Activated effector memory CD4-positive, alpha-beta T cell treated with Interleukin-2 at 50 U/mL for 16 hours (primary cell): ENCODE results near the gene MRPL45.

ENCODE experiments used
- DNase-seq: peaks from one replicate; pipeline ENCODE4 v3.0.0-alpha.2; 2020

Gene MRPL45

DNA sequence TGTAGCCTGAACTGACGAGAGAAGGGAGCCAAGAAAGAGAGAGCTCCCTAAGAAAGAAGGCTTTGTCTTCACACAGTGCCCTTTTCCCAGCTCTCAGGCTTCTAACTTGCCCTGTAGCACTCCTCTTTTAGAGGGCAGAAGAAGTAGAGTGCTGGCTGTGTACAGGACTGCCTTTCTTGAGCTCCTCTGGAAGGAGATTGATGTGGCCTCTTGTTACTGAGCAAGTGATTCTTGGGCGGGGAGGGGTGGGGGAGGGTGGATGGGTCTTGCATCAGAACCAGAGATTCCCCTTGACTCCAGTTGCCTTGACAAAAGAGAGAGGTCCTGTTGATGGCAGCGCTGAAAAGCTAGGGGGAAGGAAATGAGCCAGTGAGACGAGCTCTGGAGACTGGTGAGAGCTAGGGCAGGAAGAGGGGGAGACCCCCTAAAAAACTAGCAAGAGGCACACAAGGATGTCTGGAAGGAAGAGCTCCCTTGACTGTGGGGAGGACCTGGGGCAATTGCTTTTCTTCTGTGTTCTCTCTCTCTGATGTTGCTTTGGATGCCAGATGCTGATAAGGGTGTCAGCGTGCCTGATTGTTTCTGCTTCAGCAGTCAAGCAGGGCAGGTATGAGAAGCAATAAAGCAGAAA is 28.4 kb downstream of the MRPL45 start:
- no peak for DNase-seq

GRCh38 chr17:38326996-38327792 is 30.2 kb downstream of the MRPL45 start:
- no peak for DNase-seq

DNA sequence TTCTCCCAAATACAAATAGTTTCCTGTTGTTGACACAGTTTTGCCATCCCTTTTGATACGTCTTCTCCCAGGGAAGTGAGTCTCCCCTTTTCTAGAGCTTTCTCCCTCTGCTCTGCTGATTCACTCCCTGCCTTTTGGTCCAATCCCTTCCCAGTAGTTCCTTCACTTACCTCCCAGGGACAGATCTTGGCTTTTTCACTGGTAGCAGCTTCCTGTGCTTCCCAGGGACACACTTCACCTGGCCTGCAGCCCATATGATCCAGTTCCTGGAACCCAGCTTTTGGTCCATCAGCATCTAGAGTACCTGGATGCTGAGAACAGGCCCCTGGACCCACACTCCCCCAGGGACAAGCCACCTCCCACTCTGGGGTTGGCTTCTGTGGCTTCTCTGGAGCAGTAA is 31.0 kb downstream of the MRPL45 start:
- no peak for DNase-seq

DNA sequence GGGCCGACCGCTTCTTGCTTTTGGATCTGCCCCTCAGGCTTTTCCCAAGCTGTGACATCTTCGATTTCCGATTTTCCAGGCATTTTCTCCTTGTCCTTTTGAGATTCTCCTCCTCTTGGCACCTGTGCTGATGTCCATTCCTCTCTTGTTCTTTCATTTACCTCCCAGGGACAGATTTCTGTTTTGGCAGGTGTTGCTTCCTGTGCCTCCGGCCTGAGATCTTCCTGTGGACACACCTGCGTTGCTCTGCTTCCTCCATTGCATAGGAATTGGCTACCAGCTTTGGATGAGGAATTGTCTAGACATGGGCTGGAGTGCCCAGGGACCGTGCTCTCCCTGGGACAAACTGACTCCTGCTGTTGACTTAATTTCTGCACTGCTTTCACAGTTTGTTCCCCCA is 31.7 kb downstream of the MRPL45 start:
- DNase-seq, result no peak

DNA sequence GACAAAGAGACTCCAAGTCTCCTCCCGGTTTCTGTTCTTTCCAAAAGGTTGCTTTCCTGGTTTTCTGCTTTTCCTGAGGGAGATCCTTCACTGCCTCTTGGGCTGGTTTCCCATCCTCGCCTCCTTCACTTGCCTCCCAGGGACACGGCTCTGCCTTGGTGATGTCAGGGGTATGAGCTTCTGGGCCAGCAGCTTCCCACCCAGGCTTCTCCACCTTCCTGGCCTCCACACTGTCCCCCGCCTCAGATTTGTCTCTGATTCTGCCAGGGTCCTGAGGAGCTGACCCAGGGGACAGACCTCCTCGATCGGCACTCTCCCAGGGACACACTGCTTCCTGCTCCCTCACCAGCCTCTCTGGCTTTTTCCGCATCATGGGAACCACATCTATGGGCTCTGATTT is 32.3 kb downstream of the MRPL45 start:
- no peak for DNase-seq

DNA sequence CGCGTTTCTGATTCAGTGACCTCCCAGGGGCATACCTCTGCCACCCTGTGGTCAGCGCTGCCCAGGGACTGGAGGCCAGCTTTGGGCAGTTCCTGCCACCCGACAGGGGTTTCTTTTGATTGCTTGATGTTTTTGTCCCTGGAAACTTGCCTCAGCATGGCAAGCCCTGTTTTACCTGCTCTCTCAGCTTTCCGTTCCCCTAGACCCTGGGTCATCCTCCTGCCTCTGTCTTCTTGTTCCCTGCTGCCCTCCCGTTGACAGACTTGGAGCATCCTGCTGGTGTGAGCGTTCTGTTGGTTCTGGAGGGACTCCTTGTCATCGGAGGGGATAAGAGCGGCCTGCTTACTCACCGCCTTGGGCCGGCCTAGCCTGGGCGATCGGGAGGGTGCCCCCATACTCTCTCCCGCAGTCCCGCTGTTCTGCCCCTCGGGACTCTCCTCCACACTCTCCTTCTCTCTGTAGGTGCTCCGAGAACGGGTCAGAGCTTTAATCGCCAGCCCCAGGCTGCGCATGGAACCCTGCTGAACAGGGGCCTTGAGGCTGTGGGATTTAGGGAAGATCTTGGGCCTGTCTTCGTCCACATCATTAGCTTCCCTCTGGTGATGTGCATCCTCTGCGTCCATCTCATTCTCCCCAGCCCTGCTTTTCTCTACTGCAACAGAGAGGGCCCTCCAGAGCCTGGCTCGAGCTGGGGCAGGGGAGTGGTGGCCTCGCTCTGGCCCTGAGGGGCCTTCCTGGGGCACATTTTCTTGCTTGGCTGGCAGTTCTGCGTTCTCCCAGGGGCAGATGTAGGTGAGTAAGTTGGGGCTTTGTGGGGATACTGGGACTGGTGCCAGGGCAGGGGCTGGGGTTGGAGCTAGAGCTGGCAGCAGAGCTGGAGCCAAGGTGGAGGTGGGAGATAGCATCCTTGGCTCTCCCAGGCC is 33.1 kb downstream of the MRPL45 start:
- DNase-seq, result no peak

GRCh38 chr17:38330941-38331411 is 34.0 kb downstream of the MRPL45 start:
- no peak for DNase-seq

- no peak for DNase-seq
Measured at GRCh38 chr17:38332735-38333134, 35.8 kb downstream of the MRPL45 start.

- no peak for DNase-seq
Measured at GRCh38 chr17:38333635-38334295, 36.8 kb downstream of the MRPL45 start.

- no peak for DNase-seq
Measured at GRCh38 chr17:38334480-38335364, 37.8 kb downstream of the MRPL45 start.

DNA sequence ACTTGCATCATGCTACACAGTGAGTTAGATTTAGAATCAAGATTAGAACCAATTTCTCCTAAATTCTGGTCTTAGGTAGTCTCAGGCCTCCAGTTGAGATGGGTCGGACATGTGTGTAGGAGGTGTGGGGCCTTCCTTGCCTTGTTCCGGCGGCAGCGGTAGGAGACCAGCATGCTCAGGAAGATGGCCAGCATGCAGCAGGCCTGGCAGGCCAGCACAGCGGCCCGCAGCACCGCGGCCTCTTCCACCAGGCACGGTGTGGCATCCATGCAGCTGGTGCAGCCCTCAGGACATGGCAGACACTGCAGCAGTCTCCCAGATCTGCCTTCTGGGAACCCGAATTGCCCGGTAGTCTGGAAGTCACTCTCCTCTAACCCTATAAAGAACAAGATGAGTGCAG is 39.9 kb downstream of the MRPL45 start:
- DNase-seq, result no peak

DNA sequence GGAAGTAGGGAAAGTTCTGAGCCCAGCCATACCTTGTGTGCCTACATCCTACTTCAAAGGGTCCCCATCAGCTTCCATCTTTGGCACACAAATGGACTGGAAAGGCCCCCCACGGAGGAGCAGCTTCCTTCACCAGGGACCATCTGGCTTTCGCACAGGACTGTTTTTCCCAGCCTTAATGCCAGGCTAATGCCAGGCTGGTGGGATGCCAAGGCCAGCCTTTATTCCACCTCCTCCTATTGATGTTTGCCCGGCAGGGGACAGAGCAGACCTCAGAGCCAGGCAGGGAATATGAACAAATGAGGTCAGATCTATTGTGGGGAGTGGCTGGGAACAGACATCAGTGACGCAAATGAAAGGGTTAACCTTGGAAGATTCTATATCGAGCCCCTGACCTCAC is 41.1 kb downstream of the MRPL45 start:
- DNase-seq, result no peak

DNA sequence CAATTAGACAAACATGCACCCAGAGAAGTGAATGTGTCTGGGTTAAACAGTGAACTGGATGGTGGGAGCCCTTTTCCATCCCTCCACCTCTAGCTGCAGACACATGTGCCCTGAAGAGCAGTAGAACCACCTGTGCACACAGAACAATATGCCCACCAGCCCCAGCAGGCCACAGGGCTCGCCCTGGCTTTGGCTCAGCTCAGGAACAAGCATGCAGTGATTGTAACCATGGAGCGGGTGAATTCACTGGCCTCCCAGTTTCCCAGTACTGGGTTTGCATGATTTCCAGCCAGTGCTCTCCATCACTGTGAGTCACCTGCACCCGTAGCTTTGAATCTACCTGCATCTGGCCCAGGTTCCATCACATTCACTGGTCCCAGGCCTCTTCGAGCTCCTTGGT is 41.6 kb downstream of the MRPL45 start:
- DNase-seq, result no peak

- DNase-seq, result no peak
Measured at GRCh38 chr17:38339891-38340290, 42.9 kb downstream of the MRPL45 start.

DNA sequence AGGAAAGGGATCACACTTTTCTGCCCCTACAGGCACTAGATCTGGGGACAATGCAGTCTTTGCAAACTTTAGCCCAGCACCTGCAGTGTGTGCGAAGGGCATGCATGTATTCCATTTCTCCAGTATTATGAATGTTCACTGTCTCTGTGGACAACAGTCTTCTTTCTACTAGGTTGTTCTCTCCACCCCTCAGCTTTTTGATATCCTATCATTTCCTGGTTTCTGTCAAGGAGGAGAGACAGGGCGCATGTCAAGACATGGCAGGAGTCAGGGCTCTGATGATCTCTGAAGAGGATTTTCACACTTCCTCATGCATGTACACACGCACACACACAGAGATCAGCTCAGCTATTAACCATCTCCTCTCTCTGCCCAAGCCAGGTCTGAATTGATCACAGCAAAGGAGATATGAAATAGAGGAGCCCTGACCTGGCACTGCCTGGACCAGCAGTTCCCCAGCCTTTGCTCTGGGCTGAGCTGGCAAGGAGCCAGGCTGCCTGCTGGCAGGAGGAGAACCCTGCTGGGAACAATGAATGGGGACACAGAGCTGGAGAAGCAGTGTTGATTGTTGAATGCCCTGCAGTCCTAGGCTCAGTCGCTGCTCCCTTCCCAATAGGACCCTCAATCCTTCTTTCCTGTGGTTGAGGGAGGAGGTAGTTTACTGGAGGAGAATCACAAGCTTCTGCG is 44.2 kb downstream of the MRPL45 start:
- DNase-seq, result no peak

DNA sequence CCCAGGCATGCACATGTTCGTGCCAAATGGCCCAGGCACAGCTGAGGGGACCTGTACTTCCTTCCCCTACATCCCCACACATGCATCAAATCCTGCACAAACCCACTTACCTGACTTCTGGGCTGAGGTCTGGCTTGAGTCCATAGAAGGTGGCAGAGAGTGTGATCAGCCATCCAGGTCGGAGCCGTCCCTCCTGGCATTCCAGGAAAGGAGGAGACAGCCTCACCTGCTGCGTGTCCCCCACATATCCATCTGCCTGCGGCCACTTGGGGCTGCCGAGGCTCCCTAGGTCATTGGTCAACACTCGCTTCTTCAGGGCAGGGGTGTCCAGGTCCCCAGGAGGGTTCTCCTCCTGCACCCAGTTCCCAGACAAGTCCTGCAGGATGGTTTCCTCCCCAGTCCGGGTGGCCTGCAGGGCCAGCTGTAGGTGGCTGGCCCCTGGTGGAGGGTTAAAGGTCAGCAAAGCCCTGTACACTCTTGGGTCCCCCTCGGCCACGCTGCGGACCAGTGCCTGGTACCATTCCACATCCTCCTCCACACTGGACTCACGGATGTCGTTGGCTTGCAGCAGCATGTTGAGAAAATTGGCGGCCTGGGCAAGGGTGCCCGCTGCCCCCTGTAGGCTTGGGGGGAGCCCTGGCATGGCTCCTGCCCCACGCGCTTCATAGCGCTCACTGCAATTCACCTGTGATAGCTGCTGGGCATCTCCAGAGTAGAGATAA is 46.1 kb downstream of the MRPL45 start:
- no peak for DNase-seq

- no peak for DNase-seq
Measured at GRCh38 chr17:38343608-38344419, 46.8 kb downstream of the MRPL45 start, which contains the start of gene GPR179. Gene GPR179 (minus strand): TSS chr17:38343956. CDS start chr17:38343789, 167 bp downstream.

GRCh38 chr17:38344420-38344745 is 47.4 kb downstream of the MRPL45 start:
- DNase-seq, result no peak

- DNase-seq, result no peak
Measured at GRCh38 chr17:38345743-38346142, 48.8 kb downstream of the MRPL45 start.
